ENCODE measurements around the gene MSTN.

MSTN gene

GRCh38 chr2:190062601-190063000 lies at the start of gene MSTN:
Gene MSTN, minus strand, starts transcription at chr2:190062729. Its CDS starts 133 bp downstream, at chr2:190062596.
- DNase-seq = no peak

GRCh38 chr2:190111166-190111565 lies 48.6 kb upstream of the MSTN start:
- no peak for DNase-seq

GRCh38 chr2:190110699-190111098 lies 48.2 kb upstream of the MSTN start:
- no peak for DNase-seq

- DNase-seq = no peak
Measured at GRCh38 chr2:190110131-190110530, 47.6 kb upstream of the MSTN start.

GRCh38 chr2:190107409-190107808 lies 44.9 kb upstream of the MSTN start:
- no peak for DNase-seq

- DNase-seq = no peak
Measured at GRCh38 chr2:190106783-190107182, 44.3 kb upstream of the MSTN start.

GRCh38 chr2:190105554-190105953 lies 43.0 kb upstream of the MSTN start:
- no peak for DNase-seq

GRCh38 chr2:190103144-190103543 lies 40.6 kb upstream of the MSTN start:
- no peak for DNase-seq

- no peak for DNase-seq
Measured at GRCh38 chr2:190099890-190100697, 37.6 kb upstream of the MSTN start.

- DNase-seq = no peak
Measured at GRCh38 chr2:190098851-190099250, 36.3 kb upstream of the MSTN start.

GRCh38 chr2:190097115-190097514 lies 34.6 kb upstream of the MSTN start:
- DNase-seq = no peak

GRCh38 chr2:190094316-190094871 lies 31.9 kb upstream of the MSTN start:
- no peak for DNase-seq

GRCh38 chr2:190093793-190094192 lies 31.3 kb upstream of the MSTN start:
- DNase-seq = peak; percentile 25

- DNase-seq = no peak
Measured at GRCh38 chr2:190090148-190090547, 27.6 kb upstream of the MSTN start.

GRCh38 chr2:190088917-190089316 lies 26.4 kb upstream of the MSTN start:
- peak; percentile 55 for DNase-seq

GRCh38 chr2:190084704-190085103 lies 22.2 kb upstream of the MSTN start:
- no peak for DNase-seq

- no peak for DNase-seq
Measured at GRCh38 chr2:190082118-190082517, 19.6 kb upstream of the MSTN start.

- no peak for DNase-seq
Measured at GRCh38 chr2:190080527-190081049, 18.1 kb upstream of the MSTN start.

- DNase-seq = no peak
Measured at GRCh38 chr2:190079160-190079559, 16.6 kb upstream of the MSTN start.

GRCh38 chr2:190075623-190076022 lies 13.1 kb upstream of the MSTN start:
- DNase-seq = no peak

- DNase-seq = peak; percentile 62
Measured at GRCh38 chr2:190069936-190070696, 7.6 kb upstream of the MSTN start.

GRCh38 chr2:190068764-190069163 lies 6.2 kb upstream of the MSTN start:
- DNase-seq = no peak

- DNase-seq = no peak
Measured at GRCh38 chr2:190065839-190066238, 3.3 kb upstream of the MSTN start.

- no peak for DNase-seq
Measured at GRCh38 chr2:190063624-190064023, 1.1 kb upstream of the MSTN start.
